Lower lobe of right lung (tissue), 2 donors: ENCODE results near the gene RAPGEF5. TPM values are rescaled to one million over a fixed set of nuclear protein-coding genes. Genes with fewer than 3 reads are reported as not detected.

Experiments
- ATAC-seq, 2 donors: fragments of 200-7000 bp; cut with Tn5 transposase; one replicate each; pipeline ENCODE4 v1.9.1; 2020 to 2022; ENCODE audit warnings: mild to moderate bottlenecking in 2 of 2, moderate library complexity in 2 of 2
- DNase-seq: peaks from one replicate; pipeline ENCODE4 v3.0.0-alpha.2; 2020
- H3K27ac ChIP-seq: fragments of 200-600 bp; one replicate; pipeline ENCODE4 v1.8.0; 2022
- H3K27me3 ChIP-seq: fragments of 200-600 bp; one replicate; pipeline ENCODE4 v1.8.0; 2022; ENCODE audit warnings: low read depth
- H3K36me3 ChIP-seq: fragments of 200-600 bp; one replicate; pipeline ENCODE4 v1.8.0; 2022; ENCODE audit warnings: mild to moderate bottlenecking
- H3K4me1 ChIP-seq: fragments of 200-600 bp; one replicate; pipeline ENCODE4 v1.8.0; 2022
- H3K4me3 ChIP-seq: fragments of 200-600 bp; one replicate; pipeline ENCODE4 v1.8.0; 2022; ENCODE audit warnings: mild to moderate bottlenecking
- H3K9me3 ChIP-seq: fragments of 200-600 bp; one replicate; pipeline ENCODE4 v1.8.0; 2022
- CTCF ChIP-seq: fragments of 200-600 bp; IDR thresholded peaks from one replicate; pipeline ENCODE4 v1.8.0; 2022; ENCODE audit warnings: antibody characterized with exemption, mild to moderate bottlenecking
- intact Hi-C: fragments of 100-400 bp; cut with DNase I; formaldehyde crosslinking; loops from one replicate; pipeline ENCODE4 v1.11.0; 2022
- total RNA-seq: library from RNA; stranded (reverse); fragmentation: NEBNext Ultra II Directional; extraction: Animal tissue kit (Norgen Biotek cat#: 25700); gene quantifications from one replicate; pipeline ENCODE4 v1.2.1, GENCODE V29; 2021
- donor health status: DM: no; HTN: yes; CAD: no; lungs with severe emphysema.

Gene RAPGEF5
- total RNA-seq, 1 donor from 2014 or later: 85.1 TPM

- H3K36me3 ChIP-seq: no peaks in the 10 kb centered on the region
- H3K27ac ChIP-seq: no peak overlapping the region
- TF ChIP-seq CTCF: no peak
- no peak for DNase-seq
- H3K4me3 ChIP-seq: no peak overlapping the region
- intact Hi-C loops: no loop called here
- peak in 1 of 2 donors; percentile 32 for ATAC-seq
- H3K9me3 ChIP-seq: no peaks in the 10 kb centered on the region
- peaks cover 4% of the 10 kb centered on the region for H3K4me1 ChIP-seq
- no peaks in the 10 kb centered on the region for H3K27me3 ChIP-seq
Observed at GRCh38 chr7:22255342-22255741, 101.6 kb downstream of the RAPGEF5 start.

GRCh38 chr7:22252936-22253536 lies 103.9 kb downstream of the RAPGEF5 start:
- Histone ChIP-seq H3K27ac (no peak overlapping the region), H3K4me1 (peaks cover 4% of the 10 kb centered on the region), H3K4me3 (no peak overlapping the region), H3K9me3 (no peaks in the 10 kb centered on the region), H3K36me3 (no peaks in the 10 kb centered on the region), H3K27me3 (no peaks in the 10 kb centered on the region)
- no peak for DNase-seq
- intact Hi-C loops: no loop called here
- no peak for TF ChIP-seq CTCF
- ATAC-seq: no peak

- intact Hi-C loops: no loop called here
- no peak for DNase-seq
Observed at GRCh38 chr7:22252016-22252415, 104.9 kb downstream of the RAPGEF5 start.

GRCh38 chr7:22251281-22251680 lies 105.7 kb downstream of the RAPGEF5 start:
- H3K36me3 ChIP-seq: no peaks in the 10 kb centered on the region
- peaks cover 4% of the 10 kb centered on the region for H3K4me1 ChIP-seq
- no peaks in the 10 kb centered on the region for H3K9me3 ChIP-seq
- no peak for TF ChIP-seq CTCF
- ATAC-seq: no peak
- no peak overlapping the region for H3K4me3 ChIP-seq
- H3K27ac ChIP-seq: no peak overlapping the region
- no peak for DNase-seq
- no peaks in the 10 kb centered on the region for H3K27me3 ChIP-seq
- intact Hi-C loops: no loop called here

More at GRCh38 chr7:22252016-22252415, 104.9 kb downstream of the RAPGEF5 start:
- Histone ChIP-seq H3K4me3 (no peak overlapping the region), H3K27me3 (no peaks in the 10 kb centered on the region), H3K9me3 (no peaks in the 10 kb centered on the region), H3K4me1 (peaks cover 4% of the 10 kb centered on the region), H3K36me3 (no peaks in the 10 kb centered on the region), H3K27ac (no peak overlapping the region)
- ATAC-seq: no peak
- no peak for TF ChIP-seq CTCF

- H3K27ac ChIP-seq: no peak overlapping the region
- no peak for TF ChIP-seq CTCF
- H3K4me3 ChIP-seq: no peak overlapping the region
- ATAC-seq (no peak), DNase-seq (no peak)
- no peaks in the 10 kb centered on the region for H3K27me3 ChIP-seq
- H3K36me3 ChIP-seq: no peaks in the 10 kb centered on the region
- peaks cover 4% of the 10 kb centered on the region for H3K4me1 ChIP-seq
- intact Hi-C loops: no loop called here
- H3K9me3 ChIP-seq: no peaks in the 10 kb centered on the region
Observed at GRCh38 chr7:22250390-22250789, 106.6 kb downstream of the RAPGEF5 start.
